ENCODE data around the gene SLITRK1. TPM values are rescaled to one million over a fixed set of nuclear protein-coding genes. Genes with fewer than 3 reads are reported as not detected.

Gene SLITRK1
- total and polyA plus RNA-seq, 2 donors from 2014 or later = not detected

- intact Hi-C loops (cut with DNase I) = no loop called here
- Histone ChIP-seq H3K4me1 (ENCODE audit: control insufficient read depth in 2 of 3, insufficient read depth in 2 of 3, low read depth in 1 of 3, low read length in 3 of 3) (peaks cover 0 to 2% (median 0%) of the 10 kb centered on the region in 3 donors), H3K36me3 (ENCODE audit: control insufficient read depth in 2 of 3, insufficient read depth in 3 of 3, low read length in 3 of 3) (no peaks in the 10 kb centered on the region), H3K4me3 (ENCODE audit: low read length in 3 of 3) (no peak overlapping the region), H3K27ac (ENCODE audit: low read depth in 2 of 2, low read length in 2 of 2) (no peak overlapping the region), H3K9ac (ENCODE audit: low read length in 3 of 3) (no peak overlapping the region), H3K9me3 (ENCODE audit: control insufficient read depth in 2 of 3, insufficient read depth in 1 of 3, low read length in 3 of 3) (no peaks in the 10 kb centered on the region), H3K27me3 (ENCODE audit: control insufficient read depth, insufficient read depth, low read length) (peaks cover 24% of the 10 kb centered on the region)
- no peak for DNase-seq
- TF ChIP-seq CTCF (IDR thresholded peaks at IDR 0.05; ENCODE audit: borderline replicate concordance, extremely low read depth, insufficient read depth) = no peak
- no peak for FAIRE-seq
Observed at GRCh38 chr13:83877651-83878355, 4.5 kb downstream of the SLITRK1 start.

- TF ChIP-seq CTCF (IDR thresholded peaks at IDR 0.05; ENCODE audit: borderline replicate concordance, extremely low read depth, insufficient read depth) = no peak
- Histone ChIP-seq H3K9ac (ENCODE audit: low read length in 3 of 3) (no peak overlapping the region), H3K4me1 (ENCODE audit: control insufficient read depth in 2 of 3, insufficient read depth in 2 of 3, low read depth in 1 of 3, low read length in 3 of 3) (peaks cover 0 to 2% (median 0%) of the 10 kb centered on the region in 3 donors), H3K36me3 (ENCODE audit: control insufficient read depth in 2 of 3, insufficient read depth in 3 of 3, low read length in 3 of 3) (no peaks in the 10 kb centered on the region), H3K9me3 (ENCODE audit: control insufficient read depth in 2 of 3, insufficient read depth in 1 of 3, low read length in 3 of 3) (no peaks in the 10 kb centered on the region), H3K27ac (ENCODE audit: low read depth in 2 of 2, low read length in 2 of 2) (no peak overlapping the region), H3K27me3 (ENCODE audit: control insufficient read depth, insufficient read depth, low read length) (peaks cover 19% of the 10 kb centered on the region), H3K4me3 (ENCODE audit: low read length in 3 of 3) (no peak overlapping the region)
- no peak for DNase-seq
- intact Hi-C loops (cut with DNase I) = no loop called here
- no peak for FAIRE-seq
Observed at GRCh38 chr13:83876546-83876945, 5.7 kb downstream of the SLITRK1 start.

GRCh38 chr13:83867708-83868107 lies 14.6 kb downstream of the SLITRK1 start:
- no peaks in the 10 kb centered on the region for H3K36me3 ChIP-seq (ENCODE audit: control insufficient read depth in 2 of 3, insufficient read depth in 3 of 3, low read length in 3 of 3)
- no peaks in the 10 kb centered on the region for H3K4me1 ChIP-seq (ENCODE audit: control insufficient read depth in 2 of 3, insufficient read depth in 2 of 3, low read depth in 1 of 3, low read length in 3 of 3)
- no peak overlapping the region for H3K27ac ChIP-seq (ENCODE audit: low read depth in 2 of 2, low read length in 2 of 2)
- intact Hi-C loops (cut with DNase I) = no loop called here
- no peaks in the 10 kb centered on the region for H3K9me3 ChIP-seq (ENCODE audit: control insufficient read depth in 2 of 3, insufficient read depth in 1 of 3, low read length in 3 of 3)
- FAIRE-seq (no peak), DNase-seq (no peak)
- no peaks in the 10 kb centered on the region for H3K27me3 ChIP-seq (ENCODE audit: control insufficient read depth, insufficient read depth, low read length)
- TF ChIP-seq CTCF (IDR thresholded peaks at IDR 0.05; ENCODE audit: borderline replicate concordance, extremely low read depth, insufficient read depth) = no peak
- no peak overlapping the region for H3K4me3 ChIP-seq (ENCODE audit: low read length in 3 of 3)
- H3K9ac ChIP-seq (ENCODE audit: low read length in 3 of 3) = no peak overlapping the region
